NCI-H1930 (cell line): ENCODE data around the gene CCZ1B.
"Not testable (repeated sequence)": the region's sequence is repeated elsewhere in the genome, so short reads cannot be mapped to it uniquely, and the experiment has no call there.

ENCODE experiments used
- DNase-seq, 2 experiments: peaks; one replicate each; lab custom pipeline; 2025; lab: John Stamatoyannopoulos, UW

Gene CCZ1B

GRCh38 chr7:6831018-6831725 is 5.1 kb upstream of the CCZ1B start:
- DNase-seq: no peak

DNA sequence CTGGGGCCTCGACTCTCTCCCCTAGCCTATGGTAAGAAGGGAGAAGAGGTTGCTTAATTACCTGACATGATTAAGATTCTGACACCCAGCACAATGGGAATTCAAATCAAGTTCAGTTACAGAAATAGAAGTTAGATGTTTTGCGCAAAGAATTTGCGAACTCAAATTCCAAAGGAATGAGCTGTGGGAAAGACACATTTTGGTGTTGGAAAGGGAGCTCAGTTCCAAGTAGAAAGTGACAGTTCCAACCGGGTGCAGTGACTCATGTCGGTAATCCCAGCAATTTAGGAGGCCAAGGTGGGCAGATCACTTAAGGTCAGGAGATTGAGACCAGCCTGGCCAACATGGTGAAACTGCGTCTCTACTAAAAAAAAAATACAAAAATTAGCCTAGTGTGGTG is 4.0 kb upstream of the CCZ1B start:
- DNase-seq: not testable (repeated sequence)

- DNase-seq: not testable (repeated sequence)
These were observed 3.5 kb upstream of the CCZ1B start for GRCh38 chr7:6829616-6830015.

DNA sequence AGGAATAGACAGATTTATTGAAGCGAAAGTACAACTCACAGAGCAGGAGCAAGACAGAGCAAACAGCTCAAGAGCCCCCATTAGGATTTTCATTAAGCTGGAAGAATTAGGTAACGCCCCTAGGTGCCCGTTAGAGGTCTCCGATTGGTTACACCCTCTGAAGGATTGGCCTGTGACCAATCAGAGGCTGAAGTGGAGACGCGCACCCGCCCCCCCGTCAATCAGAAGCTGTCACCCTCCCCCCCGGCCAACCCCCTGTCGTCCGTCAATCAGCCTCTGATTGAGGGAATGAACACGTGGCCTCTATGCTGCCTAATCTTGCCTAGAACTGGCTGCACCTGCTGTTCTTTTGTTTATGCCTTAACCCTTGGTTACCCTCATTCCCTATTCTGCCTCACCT is 1.1 kb upstream of the CCZ1B start:
- DNase-seq: peak; percentile 2 to 3

DNA sequence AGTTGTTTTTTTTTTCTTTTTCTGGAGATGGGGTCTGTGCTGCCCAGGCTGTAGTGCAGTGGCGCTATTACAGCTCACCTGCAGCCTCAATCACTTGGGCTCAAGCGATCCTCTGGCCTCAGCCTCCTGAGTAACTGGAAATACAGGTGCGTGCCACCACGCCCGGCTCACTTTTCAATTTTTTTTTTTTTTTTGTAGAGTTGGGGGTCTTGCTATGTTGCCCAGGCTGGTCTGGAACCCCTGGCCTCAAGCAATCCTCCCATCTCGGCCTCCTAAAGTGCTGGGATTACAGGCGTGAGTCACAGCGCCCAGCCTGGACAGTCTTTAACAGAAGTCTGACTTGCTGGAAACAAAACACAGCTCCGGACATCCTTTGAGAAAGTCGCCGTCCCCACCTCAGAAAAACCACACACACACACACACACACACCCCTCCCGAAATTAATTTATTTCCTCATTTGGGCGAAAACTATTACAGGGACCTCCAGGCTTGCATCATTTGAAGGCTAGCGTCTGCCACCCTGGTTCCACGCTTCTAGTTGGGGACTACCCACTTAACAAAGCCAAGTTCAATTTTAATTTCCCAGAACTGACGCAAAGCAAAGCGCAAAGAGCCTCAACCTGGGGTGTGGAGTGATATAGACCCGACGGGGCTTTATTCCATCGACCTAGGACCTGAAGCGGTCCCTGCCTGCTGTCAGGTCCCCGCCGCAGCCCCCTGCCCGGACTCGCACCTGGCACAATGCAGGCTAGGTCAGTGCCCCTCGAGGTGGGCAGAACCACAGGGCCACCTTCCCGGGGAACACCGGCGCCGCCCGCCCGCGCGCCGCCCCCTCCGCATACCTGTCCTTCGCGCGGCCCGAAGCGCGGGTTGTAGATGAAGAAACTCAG is 594 bp downstream of the CCZ1B start:
- not testable (repeated sequence) for DNase-seq

- DNase-seq: not testable (repeated sequence)
These were observed 4.5 kb downstream of the CCZ1B start for GRCh38 chr7:6821622-6822021.

DNA sequence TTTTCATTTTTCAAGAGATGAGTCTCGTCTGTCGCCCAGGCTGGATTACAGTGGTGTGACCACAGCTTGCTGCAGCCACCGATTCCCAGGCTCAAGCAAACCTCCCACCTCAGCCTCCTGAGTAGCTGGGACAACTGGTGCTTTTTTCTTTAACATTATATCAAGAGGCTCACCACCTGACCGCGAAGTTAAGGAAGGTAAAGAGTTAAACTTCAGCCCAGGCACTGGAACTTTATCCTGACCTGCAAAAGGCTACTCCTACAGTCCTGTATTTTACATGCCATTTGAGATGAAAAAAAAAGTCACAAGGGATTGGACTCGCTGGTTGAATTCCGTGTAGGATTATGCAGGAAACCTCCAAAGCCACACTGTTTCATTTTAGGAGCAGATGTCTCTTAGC is 10.6 kb downstream of the CCZ1B start:
- DNase-seq: not testable (repeated sequence)

DNA sequence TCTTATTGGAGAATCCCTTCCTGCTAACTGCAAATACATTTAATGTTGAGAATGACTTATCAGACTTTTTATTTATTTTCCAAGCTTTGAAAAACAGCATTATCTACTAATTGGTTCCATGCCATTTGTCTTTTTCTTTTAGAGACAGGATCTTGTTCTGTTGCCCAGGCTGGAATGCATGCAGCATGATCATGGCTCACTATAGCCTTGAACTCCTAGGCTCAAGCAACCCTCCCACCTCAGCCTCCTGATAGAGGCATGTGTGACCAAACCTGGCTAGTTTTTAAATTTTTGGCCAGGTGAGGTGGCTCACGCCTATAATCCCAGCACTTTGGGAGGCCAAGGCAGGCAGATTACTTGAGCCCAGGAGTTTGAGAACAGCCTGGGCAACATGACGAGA is 13.1 kb downstream of the CCZ1B start:
- DNase-seq: not testable (repeated sequence)

DNA sequence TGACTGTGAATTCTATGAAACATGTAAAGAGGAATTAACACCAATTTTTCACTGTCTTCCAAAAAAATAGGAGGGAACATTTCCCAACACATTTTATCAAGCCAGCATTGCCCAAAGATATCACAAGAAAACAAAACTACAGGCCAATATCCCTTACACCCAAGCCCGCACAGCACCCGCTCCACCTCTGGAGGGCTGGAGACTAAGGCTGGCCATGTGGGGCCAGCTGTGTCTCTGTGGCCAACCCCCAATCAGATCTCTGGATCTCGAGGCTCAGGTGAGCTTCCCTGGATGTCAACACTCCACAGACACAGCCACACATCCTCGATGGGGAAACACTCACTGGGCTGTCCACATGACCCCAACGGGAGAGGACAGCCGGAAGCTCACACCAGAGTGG is 18.1 kb downstream of the CCZ1B start:
- DNase-seq: not testable (repeated sequence)

GRCh38 chr7:6807393-6807918 is 18.6 kb downstream of the CCZ1B start:
- DNase-seq: not testable (repeated sequence)

- DNase-seq: not testable (repeated sequence)
These were observed 25.7 kb downstream of the CCZ1B start for GRCh38 chr7:6800331-6800730.

DNA sequence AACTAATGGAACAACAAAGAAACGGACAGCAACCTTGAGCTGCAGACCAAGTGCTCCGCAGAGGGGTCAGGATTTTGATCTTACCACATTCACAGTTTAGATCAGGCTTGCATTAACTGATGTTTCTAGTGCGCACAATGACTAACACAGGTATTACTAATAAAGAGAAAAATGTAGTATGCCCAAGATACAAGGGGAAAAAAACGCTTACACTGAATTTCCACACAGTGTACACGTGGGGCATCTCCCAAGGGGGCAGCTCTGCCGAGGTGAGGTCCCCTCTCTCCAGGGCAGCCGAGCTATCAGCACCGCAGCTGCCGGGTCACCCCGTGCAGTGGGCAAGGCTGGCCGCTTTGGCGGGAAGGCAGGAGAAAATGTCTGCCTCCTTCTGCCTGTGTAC is 26.2 kb downstream of the CCZ1B start:
- not testable (repeated sequence) for DNase-seq

DNA sequence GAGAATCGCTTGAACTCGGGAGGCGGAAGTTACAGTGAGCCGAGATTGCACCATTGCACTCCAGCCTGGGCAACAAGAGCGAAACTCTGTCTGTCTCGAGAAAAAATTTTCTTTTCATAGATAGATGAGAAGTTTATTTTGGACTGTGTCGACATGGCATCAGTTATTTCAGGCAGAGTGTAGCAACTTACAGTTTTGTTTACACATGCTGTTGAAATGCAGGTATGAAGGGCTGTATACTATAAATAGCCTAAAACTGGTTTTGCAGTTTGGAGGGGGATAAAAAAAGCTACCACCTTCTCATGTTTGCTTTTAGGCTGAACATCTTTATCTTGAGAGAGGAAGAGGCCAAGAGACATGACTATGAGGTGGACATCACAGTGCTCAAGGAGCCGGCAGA is 28.0 kb downstream of the CCZ1B start:
- not testable (repeated sequence) for DNase-seq

DNA sequence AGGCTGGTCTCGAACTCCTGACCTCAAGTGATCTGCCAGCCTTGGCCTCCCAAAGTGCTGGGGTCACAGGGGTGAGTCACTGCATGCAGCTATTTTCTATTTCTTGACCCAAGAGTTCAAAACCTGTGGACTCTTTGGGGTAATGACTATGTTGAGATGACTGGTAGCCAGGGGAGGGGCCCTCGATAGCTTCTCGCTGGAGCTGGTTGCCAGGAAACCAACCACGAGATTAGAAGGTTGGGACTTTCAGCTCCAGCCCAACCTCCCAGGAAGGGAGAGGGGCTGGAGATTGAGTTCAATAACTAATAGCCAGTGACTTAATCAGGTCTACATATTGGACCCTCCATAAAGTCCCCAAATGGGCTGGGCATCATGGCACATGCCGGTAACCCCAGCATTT is 28.9 kb downstream of the CCZ1B start:
- DNase-seq: not testable (repeated sequence)

- DNase-seq: not testable (repeated sequence)
These were observed 31.8 kb downstream of the CCZ1B start for GRCh38 chr7:6794276-6794675.

DNA sequence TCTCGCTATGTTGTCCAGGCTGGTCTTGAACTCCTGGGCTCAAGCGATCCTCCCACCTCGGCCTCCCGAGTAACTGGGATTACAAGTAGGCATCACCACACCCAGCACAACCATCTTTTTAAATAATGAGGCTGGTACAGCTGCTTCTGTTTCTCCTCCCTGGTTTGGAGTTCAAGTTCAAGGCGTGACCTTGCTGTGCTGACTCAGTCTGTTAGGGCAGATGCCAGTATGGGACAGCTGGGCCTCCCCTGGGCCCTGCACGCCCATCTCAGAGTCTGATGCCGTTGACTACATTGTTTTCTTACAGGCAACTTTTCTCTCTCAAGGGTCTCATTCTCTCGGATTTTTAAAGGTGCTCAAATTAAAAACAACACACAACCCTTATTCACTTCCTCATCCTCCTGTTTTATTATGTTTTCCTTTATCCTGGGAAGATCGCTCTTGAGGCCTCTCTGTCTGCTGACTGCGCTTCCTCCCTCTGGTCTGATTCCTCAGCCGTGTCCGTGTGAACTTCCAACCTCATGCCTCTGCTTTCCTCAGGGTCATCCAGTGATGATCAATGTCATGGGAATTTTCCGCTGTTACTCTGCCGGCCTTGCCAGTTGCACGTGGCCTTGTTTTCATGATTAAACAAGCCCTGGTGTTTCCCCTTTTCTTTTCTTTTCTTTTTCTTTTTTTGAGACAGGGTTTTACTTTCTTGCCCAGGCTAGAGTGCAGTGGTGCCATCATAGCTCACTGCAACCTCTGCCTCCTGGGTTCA is 33.8 kb downstream of the CCZ1B start:
- DNase-seq: not testable (repeated sequence)

DNA sequence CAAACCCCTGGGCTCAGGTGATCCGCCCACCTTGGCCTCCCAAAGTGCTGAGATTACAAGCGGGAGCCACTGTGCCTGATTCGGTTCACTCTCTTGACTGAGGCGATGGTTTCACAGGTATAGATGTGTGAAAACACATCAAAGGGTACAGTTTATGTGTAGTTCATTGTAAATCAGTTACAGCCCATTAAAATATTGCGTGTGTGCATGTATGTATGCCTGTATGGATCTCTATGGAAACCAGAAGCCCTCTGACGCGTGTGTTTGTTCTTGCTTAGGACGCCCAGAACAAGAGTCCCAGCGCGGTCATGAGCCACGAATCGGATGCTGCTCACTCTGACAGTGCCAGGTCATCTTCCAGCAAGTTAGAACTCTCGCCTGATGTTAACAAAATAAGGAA is 36.7 kb downstream of the CCZ1B start:
- DNase-seq: not testable (repeated sequence)

GRCh38 chr7:6781581-6781980 is 44.5 kb downstream of the CCZ1B start:
- not testable (repeated sequence) for DNase-seq

GRCh38 chr7:6761186-6761585 is 64.9 kb downstream of the CCZ1B start:
- DNase-seq: not testable (repeated sequence)

- not testable (repeated sequence) for DNase-seq
These were observed 72.1 kb downstream of the CCZ1B start, which contains the start of gene RSPH10B2 for GRCh38 chr7:6753964-6754363. TSS of gene RSPH10B2 (plus strand) at chr7:6754103. CDS start at chr7:6757678, 3,575 bp downstream.

DNA sequence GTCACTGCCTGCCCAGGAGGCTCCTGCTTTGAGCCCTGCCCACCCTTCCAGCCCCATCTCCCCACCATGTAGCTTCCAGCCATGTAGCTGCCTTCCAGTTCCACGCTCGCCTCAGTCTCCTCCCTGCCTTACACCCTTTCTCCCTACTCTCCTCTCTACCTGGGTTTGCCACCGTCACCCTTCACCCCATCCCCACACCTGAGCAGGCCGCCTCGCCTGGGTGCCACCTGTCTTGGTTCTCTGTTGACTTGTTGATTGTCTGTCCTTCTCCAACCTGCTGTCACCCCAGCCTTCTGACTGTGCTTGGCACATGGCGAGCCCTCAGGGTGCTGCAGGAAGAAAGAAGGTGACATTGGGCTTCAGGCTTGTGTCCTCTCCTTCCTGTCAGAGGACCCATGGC is 75.9 kb downstream of the CCZ1B start:
- DNase-seq: not testable (repeated sequence)

- not testable (repeated sequence) for DNase-seq
These were observed 76.7 kb downstream of the CCZ1B start for GRCh38 chr7:6749335-6749734.
